Measurements from ENCODE around the gene RASIP1.
A peak's percentile ranks its signal among the peaks of the same experiment; 100 is the strongest.
"Not testable (repeated sequence)": the region's sequence is repeated elsewhere in the genome, so short reads cannot be mapped to it uniquely, and the experiment has no call there.

RASIP1 gene

DNA sequence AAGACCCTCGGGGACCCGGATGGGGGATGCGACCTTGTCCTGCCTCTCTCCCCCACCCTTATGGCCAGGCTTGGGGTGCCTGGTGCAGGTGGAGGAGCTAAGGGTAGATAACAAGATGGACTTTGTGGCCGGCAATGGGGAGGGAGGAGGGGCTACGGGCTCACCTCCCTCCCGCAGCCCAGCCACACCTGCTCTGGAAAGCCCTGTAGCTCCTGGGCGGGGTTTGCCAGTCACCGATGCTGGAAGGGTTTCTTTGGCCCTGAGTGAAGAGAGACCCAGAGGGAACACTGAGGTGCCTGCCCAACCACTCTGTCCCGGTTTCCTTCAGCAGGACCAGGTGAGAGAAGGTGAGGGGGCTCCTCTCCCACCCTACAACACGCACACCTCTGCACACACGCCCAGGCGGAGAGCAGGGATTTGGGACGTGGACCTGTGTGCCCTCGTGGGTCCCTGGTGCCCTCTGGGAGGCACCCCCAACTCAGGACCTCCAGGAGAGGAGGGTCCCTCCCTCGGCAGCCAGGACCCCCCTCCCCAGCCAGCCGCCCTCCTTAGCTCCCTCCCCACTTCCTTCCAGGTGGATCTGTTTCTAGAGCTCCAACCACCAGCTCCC lies 44.6 kb downstream of the RASIP1 start, which contains the start of gene FUT2 (continued):
- TF ChIP-seq, protein P1, sequence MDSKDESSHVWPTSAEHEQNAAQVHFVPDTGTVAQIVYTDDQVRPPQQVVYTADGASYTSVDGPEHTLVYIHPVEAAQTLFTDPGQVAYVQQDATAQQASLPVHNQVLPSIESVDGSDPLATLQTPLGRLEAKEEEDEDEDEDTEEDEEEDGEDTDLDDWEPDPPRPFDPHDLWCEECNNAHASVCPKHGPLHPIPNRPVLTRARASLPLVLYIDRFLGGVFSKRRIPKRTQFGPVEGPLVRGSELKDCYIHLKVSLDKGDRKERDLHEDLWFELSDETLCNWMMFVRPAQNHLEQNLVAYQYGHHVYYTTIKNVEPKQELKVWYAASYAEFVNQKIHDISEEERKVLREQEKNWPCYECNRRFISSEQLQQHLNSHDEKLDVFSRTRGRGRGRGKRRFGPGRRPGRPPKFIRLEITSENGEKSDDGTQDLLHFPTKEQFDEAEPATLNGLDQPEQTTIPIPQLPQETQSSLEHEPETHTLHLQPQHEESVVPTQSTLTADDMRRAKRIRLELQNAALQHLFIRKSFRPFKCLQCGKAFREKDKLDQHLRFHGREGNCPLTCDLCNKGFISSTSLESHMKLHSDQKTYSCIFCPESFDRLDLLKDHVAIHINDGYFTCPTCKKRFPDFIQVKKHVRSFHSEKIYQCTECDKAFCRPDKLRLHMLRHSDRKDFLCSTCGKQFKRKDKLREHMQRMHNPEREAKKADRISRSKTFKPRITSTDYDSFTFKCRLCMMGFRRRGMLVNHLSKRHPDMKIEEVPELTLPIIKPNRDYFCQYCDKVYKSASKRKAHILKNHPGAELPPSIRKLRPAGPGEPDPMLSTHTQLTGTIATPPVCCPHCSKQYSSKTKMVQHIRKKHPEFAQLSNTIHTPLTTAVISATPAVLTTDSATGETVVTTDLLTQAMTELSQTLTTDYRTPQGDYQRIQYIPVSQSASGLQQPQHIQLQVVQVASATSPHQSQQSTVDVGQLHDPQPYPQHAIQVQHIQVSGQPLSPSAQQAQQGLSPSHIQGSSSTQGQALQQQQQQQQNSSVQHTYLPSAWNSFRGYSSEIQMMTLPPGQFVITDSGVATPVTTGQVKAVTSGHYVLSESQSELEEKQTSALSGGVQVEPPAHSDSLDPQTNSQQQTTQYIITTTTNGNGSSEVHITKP (tag by site-specific recombination; IDR thresholded peaks at IDR 0.05) = no peak
- TF ChIP-seq ZFHX2 (tag by site-specific recombination; conservative IDR thresholded peaks at IDR 0.05) (no peak), ZNF529 (tag by site-specific recombination; IDR thresholded peaks at IDR 0.05; ENCODE audit: insufficient replicate concordance) (no peak), MYNN (tag by site-specific recombination; IDR thresholded peaks at IDR 0.05; ENCODE audit: borderline replicate concordance) (no peak), ZNF354C (tag by site-specific recombination; IDR thresholded peaks at IDR 0.05; ENCODE audit: borderline replicate concordance, low read depth) (no peak), ZBTB1 (tag by site-specific recombination; IDR thresholded peaks at IDR 0.05) (no peak), KLF10 (tag by site-specific recombination; IDR thresholded peaks at IDR 0.05) (no peak), SP7 (tag by site-specific recombination; IDR thresholded peaks at IDR 0.05) (no peak), ZNF423 (tag by site-specific recombination; IDR thresholded peaks at IDR 0.05) (no peak), ZNF626 (tag by site-specific recombination; IDR thresholded peaks at IDR 0.05) (no peak), ZNF112 (tag by site-specific recombination; IDR thresholded peaks at IDR 0.05) (no peak)
- TF ChIP-seq, protein P2, sequence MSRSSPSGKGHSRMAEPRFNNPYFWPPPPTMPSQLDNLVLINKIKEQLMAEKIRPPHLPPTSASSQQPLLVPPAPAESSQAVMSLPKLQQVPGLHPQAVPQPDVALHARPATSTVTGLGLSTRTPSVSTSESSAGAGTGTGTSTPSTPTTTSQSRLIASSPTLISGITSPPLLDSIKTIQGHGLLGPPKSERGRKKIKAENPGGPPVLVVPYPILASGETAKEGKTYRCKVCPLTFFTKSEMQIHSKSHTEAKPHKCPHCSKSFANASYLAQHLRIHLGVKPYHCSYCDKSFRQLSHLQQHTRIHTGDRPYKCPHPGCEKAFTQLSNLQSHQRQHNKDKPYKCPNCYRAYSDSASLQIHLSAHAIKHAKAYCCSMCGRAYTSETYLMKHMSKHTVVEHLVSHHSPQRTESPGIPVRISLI (tag by site-specific recombination; IDR thresholded peaks at IDR 0.05) = no peak

DNA sequence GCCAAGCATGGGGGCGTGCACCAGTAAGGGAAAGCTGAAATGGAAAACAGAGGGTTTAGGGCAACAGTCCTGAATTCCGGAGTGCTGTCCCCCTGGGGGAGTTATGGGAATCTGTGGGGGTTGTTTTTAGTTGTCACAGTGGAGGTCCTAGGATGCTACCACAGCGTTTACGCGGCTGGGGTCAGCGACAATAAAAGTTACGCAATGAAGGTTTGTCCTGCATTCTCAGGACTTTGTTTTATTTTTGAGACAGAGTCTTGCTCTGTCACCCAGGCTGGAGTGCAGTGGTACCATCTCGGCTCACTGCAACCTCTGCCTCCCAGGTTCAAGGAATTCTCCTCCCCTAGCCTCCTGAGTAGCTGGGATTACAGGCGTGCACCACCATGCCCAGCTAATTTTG lies 46.8 kb downstream of the RASIP1 start:
- H3K9me3 ChIP-seq (ENCODE audit: control insufficient read depth, insufficient read depth, low read depth, low read length); H3K4me3 ChIP-seq (ENCODE audit: low read depth, low read length); POLR2A ChIA-PET; H3K27ac ChIP-seq (ENCODE audit: extremely low read depth, low read depth, low read length); H3K4me1 ChIP-seq (ENCODE audit: control insufficient read depth, insufficient read depth, low read length); H3K36me3 ChIP-seq (ENCODE audit: control insufficient read depth in 2 of 2, insufficient read depth in 1 of 2, low read length in 2 of 2): not testable (repeated sequence)
- TF ChIP-seq GLIS1 (tag by site-specific recombination; IDR thresholded peaks at IDR 0.05) = peak; percentile 36
- CTCF ChIA-PET = interaction anchor here (1.0 kb wide), 1 partner anchor 13 kb away, joined by 3 read pairs; no protein-coding TSS in a partner anchor

DNA sequence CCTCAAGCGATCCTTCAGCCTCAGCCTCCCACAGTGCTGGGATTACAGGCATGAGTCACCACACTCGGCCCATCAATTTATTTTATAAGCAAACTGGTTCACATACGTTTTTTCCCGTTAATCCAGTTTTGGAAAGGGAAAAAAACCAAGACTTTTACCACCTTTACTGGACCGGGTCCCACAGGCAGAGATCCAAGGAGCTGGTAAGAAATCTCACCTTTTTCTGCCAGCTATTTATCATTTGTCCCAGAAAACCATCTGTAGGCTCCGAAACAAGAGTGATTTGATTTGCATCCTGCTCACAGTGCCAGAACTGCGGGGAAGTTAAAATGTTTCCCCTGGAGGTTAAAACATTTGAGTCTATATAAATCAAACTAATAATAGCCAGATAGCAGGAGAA lies 51.0 kb downstream of the RASIP1 start:
- H3K9me3 ChIP-seq (ENCODE audit: control insufficient read depth, insufficient read depth, low read depth, low read length) = no peaks in the 10 kb centered on the region
- CTCF ChIA-PET = interaction anchor here (0.6 to 1.5 kb wide), 5 partner anchors 13 to 127 kb away, joined by 3 to 7 read pairs (median 3); no protein-coding TSS in a partner anchor
- H3K4me1 ChIP-seq (ENCODE audit: control insufficient read depth, insufficient read depth, low read length) = no peaks in the 10 kb centered on the region; the same call in 1 of the 2 replicates
- no peaks in the 10 kb centered on the region; a peak in 1 of 3 replicates for H3K36me3 ChIP-seq (ENCODE audit: control insufficient read depth in 2 of 2, insufficient read depth in 1 of 2, low read length in 2 of 2)
- no peak overlapping the region for H3K4me3 ChIP-seq (ENCODE audit: low read depth, low read length)
- TF ChIP-seq ZNF558 (tag by site-specific recombination; IDR thresholded peaks at IDR 0.05) = no peak
- TF ChIP-seq, protein P3, sequence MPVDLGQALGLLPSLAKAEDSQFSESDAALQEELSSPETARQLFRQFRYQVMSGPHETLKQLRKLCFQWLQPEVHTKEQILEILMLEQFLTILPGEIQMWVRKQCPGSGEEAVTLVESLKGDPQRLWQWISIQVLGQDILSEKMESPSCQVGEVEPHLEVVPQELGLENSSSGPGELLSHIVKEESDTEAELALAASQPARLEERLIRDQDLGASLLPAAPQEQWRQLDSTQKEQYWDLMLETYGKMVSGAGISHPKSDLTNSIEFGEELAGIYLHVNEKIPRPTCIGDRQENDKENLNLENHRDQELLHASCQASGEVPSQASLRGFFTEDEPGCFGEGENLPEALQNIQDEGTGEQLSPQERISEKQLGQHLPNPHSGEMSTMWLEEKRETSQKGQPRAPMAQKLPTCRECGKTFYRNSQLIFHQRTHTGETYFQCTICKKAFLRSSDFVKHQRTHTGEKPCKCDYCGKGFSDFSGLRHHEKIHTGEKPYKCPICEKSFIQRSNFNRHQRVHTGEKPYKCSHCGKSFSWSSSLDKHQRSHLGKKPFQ (tag by site-specific recombination; IDR thresholded peaks at IDR 0.05) = no peak
- TF ChIP-seq ZNF274 (IDR thresholded peaks at IDR 0.05; ENCODE audit: low read length) = no peak
- no peak for TF ChIP-seq ZNF274 (tag by site-specific recombination; IDR thresholded peaks at IDR 0.05; ENCODE audit: borderline replicate concordance)
- TF ChIP-seq, protein P4, sequence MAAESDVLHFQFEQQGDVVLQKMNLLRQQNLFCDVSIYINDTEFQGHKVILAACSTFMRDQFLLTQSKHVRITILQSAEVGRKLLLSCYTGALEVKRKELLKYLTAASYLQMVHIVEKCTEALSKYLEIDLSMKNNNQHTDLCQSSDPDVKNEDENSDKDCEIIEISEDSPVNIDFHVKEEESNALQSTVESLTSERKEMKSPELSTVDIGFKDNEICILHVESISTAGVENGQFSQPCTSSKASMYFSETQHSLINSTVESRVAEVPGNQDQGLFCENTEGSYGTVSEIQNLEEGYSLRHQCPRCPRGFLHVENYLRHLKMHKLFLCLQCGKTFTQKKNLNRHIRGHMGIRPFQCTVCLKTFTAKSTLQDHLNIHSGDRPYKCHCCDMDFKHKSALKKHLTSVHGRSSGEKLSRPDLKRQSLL (tag by site-specific recombination; IDR thresholded peaks at IDR 0.05) = no peak
- TF ChIP-seq, protein P5, sequence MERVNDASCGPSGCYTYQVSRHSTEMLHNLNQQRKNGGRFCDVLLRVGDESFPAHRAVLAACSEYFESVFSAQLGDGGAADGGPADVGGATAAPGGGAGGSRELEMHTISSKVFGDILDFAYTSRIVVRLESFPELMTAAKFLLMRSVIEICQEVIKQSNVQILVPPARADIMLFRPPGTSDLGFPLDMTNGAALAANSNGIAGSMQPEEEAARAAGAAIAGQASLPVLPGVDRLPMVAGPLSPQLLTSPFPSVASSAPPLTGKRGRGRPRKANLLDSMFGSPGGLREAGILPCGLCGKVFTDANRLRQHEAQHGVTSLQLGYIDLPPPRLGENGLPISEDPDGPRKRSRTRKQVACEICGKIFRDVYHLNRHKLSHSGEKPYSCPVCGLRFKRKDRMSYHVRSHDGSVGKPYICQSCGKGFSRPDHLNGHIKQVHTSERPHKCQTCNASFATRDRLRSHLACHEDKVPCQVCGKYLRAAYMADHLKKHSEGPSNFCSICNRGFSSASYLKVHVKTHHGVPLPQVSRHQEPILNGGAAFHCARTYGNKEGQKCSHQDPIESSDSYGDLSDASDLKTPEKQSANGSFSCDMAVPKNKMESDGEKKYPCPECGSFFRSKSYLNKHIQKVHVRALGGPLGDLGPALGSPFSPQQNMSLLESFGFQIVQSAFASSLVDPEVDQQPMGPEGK (tag by site-specific recombination; IDR thresholded peaks at IDR 0.05) = no peak
- TF ChIP-seq ZNF768 (tag by site-specific recombination; IDR thresholded peaks at IDR 0.05) = no peak
- POLR2A ChIA-PET = no interaction called here
- H3K27ac ChIP-seq (ENCODE audit: extremely low read depth, low read depth, low read length) = no peak overlapping the region
